ENCODE measurements around the gene PACSIN2.

GRCh38 chr22:42887523-42888507 is 127.1 kb downstream of the PACSIN2 start:
- TF ChIP-seq POLR2AphosphoS5 (IDR thresholded peaks at IDR 0.05): peak in 1 of 2 donors; percentile 25
- TF ChIP-seq CTCF (IDR thresholded peaks at IDR 0.05): no peak
- TF ChIP-seq EP300 (IDR thresholded peaks at IDR 0.05): peak in 2 of 4 donors; percentile 78 to 93
- no peak for TF ChIP-seq POLR2A (IDR thresholded peaks at IDR 0.05)
